C4-2B (cell line): ENCODE data around the gene OR8B3.

Experiments used
- H3K27ac ChIP-seq: fragments of 450-650 bp; 2 replicates; pipeline ENCODE4 v1.5.1; 2017
- CTCF ChIP-seq: fragments of 450-650 bp; conservative IDR thresholded peaks from 2 replicates; pipeline ENCODE4 v1.5.1; 2017; ENCODE audit warnings: mild to moderate bottlenecking
- ZFX ChIP-seq: fragments of 450-650 bp; IDR thresholded peaks from 2 replicates; pipeline ENCODE4 v1.6.1; 2017

OR8B3 gene

GRCh38 chr11:124440608-124441007 lies 41.8 kb upstream of the OR8B3 start:
- no peak overlapping the region for H3K27ac ChIP-seq
- no peak for TF ChIP-seq ZFX
- TF ChIP-seq CTCF = no peak

- H3K27ac ChIP-seq = no peak overlapping the region
- no peak for TF ChIP-seq CTCF
- no peak for TF ChIP-seq ZFX
Observed at GRCh38 chr11:124434699-124435098, 35.9 kb upstream of the OR8B3 start.

GRCh38 chr11:124429599-124429998 lies 30.8 kb upstream of the OR8B3 start:
- TF ChIP-seq ZFX = no peak
- no peak for TF ChIP-seq CTCF
- no peak overlapping the region for H3K27ac ChIP-seq

GRCh38 chr11:124424384-124424921 lies 25.6 kb upstream of the OR8B3 start, which contains the start of gene OR8B4:
Gene OR8B4 (minus strand): TSS chr11:124424871. CDS start chr11:124424871, 0 bp downstream.
- no peak for TF ChIP-seq CTCF
- TF ChIP-seq ZFX = no peak
- no peak within 1 kb of the TSS for H3K27ac ChIP-seq

GRCh38 chr11:124421043-124421442 lies 22.2 kb upstream of the OR8B3 start:
- TF ChIP-seq ZFX (no peak), CTCF (no peak)
- no peak overlapping the region for H3K27ac ChIP-seq

GRCh38 chr11:124415356-124415923 lies 16.6 kb upstream of the OR8B3 start:
- no peak for TF ChIP-seq ZFX
- TF ChIP-seq CTCF = peak; percentile 83
- H3K27ac ChIP-seq = no peak overlapping the region

- TF ChIP-seq CTCF (no peak), ZFX (no peak)
- H3K27ac ChIP-seq = no peak overlapping the region
Observed at GRCh38 chr11:124409906-124410305, 11.1 kb upstream of the OR8B3 start.
